GM23338 (cell line): Measurements from ENCODE around the gene CDYL2. TPM values are rescaled to one million over a fixed set of nuclear protein-coding genes. Genes with fewer than 3 reads are reported as not detected.

Experiments
- ATAC-seq: fragments of 200-7000 bp; cut with Tn5 transposase; 3 replicates; pipeline ENCODE4 v1.9.1; 2020
- DNase-seq: peaks from one replicate; pipeline ENCODE4 v3.0.0-alpha.2; 2015; ENCODE audit warnings: low spot score
- H2AFZ ChIP-seq: fragments of 200-600 bp; sonication (generic); 2 replicates; pipeline ENCODE4 v1.8.0; 2016; ENCODE audit warnings: antibody characterized with exemption, mild to moderate bottlenecking, moderate library complexity
- H3F3A ChIP-seq: fragments of 200-600 bp; sonication (generic); replicated peaks from 2 replicates; pipeline ENCODE4 v1.8.0; 2017; ENCODE audit warnings: antibody characterized with exemption, mixed run types, low read depth
- H3K27ac ChIP-seq: fragments of 200-600 bp; sonication (generic); 2 replicates; pipeline ENCODE4 v1.6.1; 2016; ENCODE audit warnings: low read depth
- H3K27me3 ChIP-seq: fragments of 200-600 bp; sonication (generic); 2 replicates; pipeline ENCODE4 v1.8.0; 2016; ENCODE audit warnings: mild to moderate bottlenecking, mixed run types, moderate library complexity; ENCODE audit not compliant: insufficient read depth
- H3K36me3 ChIP-seq: fragments of 200-600 bp; sonication (generic); 2 replicates; pipeline ENCODE4 v1.8.0; 2016; ENCODE audit warnings: mild to moderate bottlenecking; ENCODE audit not compliant: insufficient read depth
- H3K4me1 ChIP-seq: fragments of 200-600 bp; sonication (generic); 2 replicates; pipeline ENCODE4 v1.8.0; 2016; ENCODE audit warnings: mild to moderate bottlenecking, moderate library complexity; ENCODE audit not compliant: insufficient read depth
- H3K4me2 ChIP-seq: fragments of 200-600 bp; sonication (generic); 2 replicates; pipeline ENCODE4 v1.7.1; 2017; ENCODE audit warnings: mixed run types
- H3K4me3 ChIP-seq: fragments of 200-600 bp; sonication (generic); 2 replicates; pipeline ENCODE4 v1.6.1; 2016; ENCODE audit warnings: mixed run types
- H3K79me2 ChIP-seq: fragments of 200-600 bp; sonication (generic); replicated peaks from 2 replicates; pipeline ENCODE4 v1.8.0; 2017; ENCODE audit warnings: mild to moderate bottlenecking; ENCODE audit not compliant: insufficient read depth
- H3K9me2 ChIP-seq: fragments of 200-600 bp; sonication (generic); 2 replicates; pipeline ENCODE4 v1.8.0; 2017; ENCODE audit not compliant: insufficient read depth
- H4K20me1 ChIP-seq: fragments of 200-600 bp; sonication (generic); replicated peaks from 2 replicates; pipeline ENCODE4 v1.8.0; 2017; ENCODE audit warnings: mild to moderate bottlenecking; ENCODE audit not compliant: insufficient read depth
- H3K27ac Mint-ChIP-seq: 2 replicates; pipeline ENCODE4 v1.8.0; 2020; ENCODE audit warnings: inconsistent platforms, mild to moderate bottlenecking, moderate library complexity, mixed read lengths
- H3K27me3 Mint-ChIP-seq: 3 replicates; pipeline ENCODE4 v1.8.0; 2022; ENCODE audit warnings: low read depth, mild to moderate bottlenecking, moderate library complexity, mixed read lengths, inconsistent platforms; ENCODE audit not compliant: insufficient read depth, poor library complexity
- H3K36me3 Mint-ChIP-seq: 3 replicates; pipeline ENCODE4 v1.8.0; 2021; ENCODE audit warnings: low read depth, mild to moderate bottlenecking, inconsistent platforms, moderate library complexity, mixed read lengths
- H3K4me1 Mint-ChIP-seq: 3 replicates; pipeline ENCODE4 v1.8.0; 2020; ENCODE audit warnings: mild to moderate bottlenecking, inconsistent platforms, mixed read lengths
- H3K4me3 Mint-ChIP-seq: 3 replicates; pipeline ENCODE4 v1.8.0; 2021; ENCODE audit warnings: moderate library complexity, mild to moderate bottlenecking, inconsistent platforms, mixed read lengths
- H3K9me3 Mint-ChIP-seq: 3 replicates; pipeline ENCODE4 v1.8.0; 2020; ENCODE audit warnings: moderate library complexity, mild to moderate bottlenecking, inconsistent platforms, mixed read lengths
- CREB1 ChIP-seq: fragments of 250-450 bp; sonication (Bioruptor Pico); IDR thresholded peaks from 2 replicates; pipeline ENCODE4 v1.5.0; 2020; ENCODE audit warnings: low read depth, mild to moderate bottlenecking, moderate library complexity
- EZH2 ChIP-seq: fragments of 200-600 bp; sonication (generic); IDR thresholded peaks from one replicate; pipeline ENCODE4 v1.8.0; 2017; ENCODE audit warnings: antibody characterized with exemption, mild to moderate bottlenecking, low read depth; ENCODE audit not compliant: unreplicated experiment
- EZH2phosphoT487 ChIP-seq: fragments of 200-600 bp; sonication (generic); IDR thresholded peaks from one replicate; pipeline ENCODE4 v1.8.1; 2018; ENCODE audit warnings: antibody characterized with exemption; ENCODE audit not compliant: unreplicated experiment
- JUNB ChIP-seq: IDR thresholded peaks from one replicate; pipeline ENCODE4 v1.6.1; 2016; ENCODE audit warnings: antibody characterized with exemption; ENCODE audit not compliant: unreplicated experiment
- NANOG ChIP-seq: IDR thresholded peaks from 2 replicates; pipeline ENCODE4 v1.6.1; 2016; ENCODE audit warnings: antibody characterized with exemption, borderline replicate concordance
- POLR2AphosphoS5 ChIP-seq: IDR thresholded peaks from 2 replicates; pipeline ENCODE4 v1.6.1; 2016; ENCODE audit warnings: antibody characterized with exemption, low read depth
- STAT1 ChIP-seq: IDR thresholded peaks from one replicate; pipeline ENCODE4 v1.6.1; 2016; ENCODE audit warnings: antibody characterized with exemption; ENCODE audit not compliant: unreplicated experiment
- ZNF114 ChIP-seq: fragments of 250-450 bp; sonication (Bioruptor Pico); IDR thresholded peaks from 2 replicates; pipeline ENCODE4 v1.5.0; 2020; ENCODE audit warnings: mild to moderate bottlenecking, moderate library complexity
- ZNF331 ChIP-seq: fragments of 250-450 bp; sonication (Bioruptor Pico); IDR thresholded peaks from 2 replicates; pipeline ENCODE4 v1.5.0; 2020; ENCODE audit warnings: low read depth, mild to moderate bottlenecking, moderate library complexity
- polyA plus RNA-seq: library from polyadenylated mRNA; unstranded; fragments of >200 nt; fragmentation: Nextera tagmentation; extraction: Ambion mirVana; gene quantifications from 2 replicates; pipeline ENCODE4 v1.2.1, GENCODE V29; 2016
- total RNA-seq: library from RNA; depleted of rRNA; stranded (reverse); fragments of >200 nt; shearing (Covaris generic); gene quantifications from 2 replicates; pipeline ENCODE4 v1.2.3, GENCODE V29; 2014
- TF ChIP-seq, protein P1 (sequence below): IDR thresholded peaks from one replicate; pipeline ENCODE4 v1.6.1; 2018; ENCODE audit warnings: antibody characterized with exemption; ENCODE audit not compliant: unreplicated experiment
- TF ChIP-seq, protein P2 (sequence below): IDR thresholded peaks from 2 replicates; pipeline ENCODE4 v1.6.1; 2016; ENCODE audit warnings: antibody characterized with exemption
- TF ChIP-seq, protein P3 (sequence below): fragments of 250-450 bp; sonication (Bioruptor Pico); IDR thresholded peaks from 2 replicates; pipeline ENCODE4 v1.5.0; 2020; ENCODE audit warnings: mild to moderate bottlenecking, moderate library complexity
- TF ChIP-seq, protein P4 (sequence below), 2 experiments: fragments of 200-600 bp in 1 of 2; sonication (generic) in 1 of 2; conservative IDR thresholded peaks; 2 replicates each; pipeline versions ENCODE4 v1.5.1 to v1.6.1; 2016 to 2017; ENCODE audit warnings: antibody characterized with exemption in 2 of 2, low read depth in 2 of 2, mild to moderate bottlenecking in 2 of 2, moderate library complexity in 1 of 2

The CDYL2 gene
- total and polyA plus RNA-seq, 2 experiments from 2014 or later = 0.82 to 4.3 TPM

DNA sequence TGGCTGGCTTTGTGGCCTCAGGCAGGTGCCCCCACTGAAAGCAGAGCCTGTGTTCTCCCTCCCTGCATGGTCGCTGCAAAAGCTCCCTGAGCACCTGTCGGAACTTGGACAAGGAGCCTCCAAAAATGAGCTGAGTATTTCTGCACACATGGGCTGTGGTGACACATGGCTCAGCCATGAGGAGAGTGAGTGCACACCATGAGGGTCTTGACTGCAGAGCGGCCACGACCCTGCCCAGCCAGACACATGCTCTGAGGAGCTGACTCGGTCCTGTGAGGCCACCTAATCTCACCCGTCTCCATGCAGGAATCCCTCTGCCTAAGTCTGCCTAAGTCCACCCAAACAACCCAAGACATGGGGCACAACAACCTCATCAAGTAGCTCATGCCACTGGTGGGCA lies 134.7 kb downstream of the CDYL2 start:
- Histone ChIP-seq H3K27me3 (no peaks in the 10 kb centered on the region), H3K4me2 (no peak overlapping the region), H3K4me3 (no peak overlapping the region), H3K36me3 (no peaks in the 10 kb centered on the region), H3K27ac (no peak overlapping the region), H3F3A (no peaks in the 10 kb centered on the region), H2AFZ (no peak overlapping the region), H4K20me1 (no peaks in the 10 kb centered on the region), H3K4me1 (peaks cover 18% of the 10 kb centered on the region), H3K9me2 (0 out of 2 replicates have a peak, but pooled peaks cover 8% of the 10 kb centered on the region), H3K79me2 (no peaks in the 10 kb centered on the region)
- no peak overlapping the region for H3K4me3 Mint-ChIP-seq
- no peak for TF ChIP-seq STAT1
- TF ChIP-seq ZNF114 (CRISPR knock-in tag) = no peak
- no peak for TF ChIP-seq EZH2phosphoT487
- no peak for TF ChIP-seq ZNF331
- TF ChIP-seq, protein P1, sequence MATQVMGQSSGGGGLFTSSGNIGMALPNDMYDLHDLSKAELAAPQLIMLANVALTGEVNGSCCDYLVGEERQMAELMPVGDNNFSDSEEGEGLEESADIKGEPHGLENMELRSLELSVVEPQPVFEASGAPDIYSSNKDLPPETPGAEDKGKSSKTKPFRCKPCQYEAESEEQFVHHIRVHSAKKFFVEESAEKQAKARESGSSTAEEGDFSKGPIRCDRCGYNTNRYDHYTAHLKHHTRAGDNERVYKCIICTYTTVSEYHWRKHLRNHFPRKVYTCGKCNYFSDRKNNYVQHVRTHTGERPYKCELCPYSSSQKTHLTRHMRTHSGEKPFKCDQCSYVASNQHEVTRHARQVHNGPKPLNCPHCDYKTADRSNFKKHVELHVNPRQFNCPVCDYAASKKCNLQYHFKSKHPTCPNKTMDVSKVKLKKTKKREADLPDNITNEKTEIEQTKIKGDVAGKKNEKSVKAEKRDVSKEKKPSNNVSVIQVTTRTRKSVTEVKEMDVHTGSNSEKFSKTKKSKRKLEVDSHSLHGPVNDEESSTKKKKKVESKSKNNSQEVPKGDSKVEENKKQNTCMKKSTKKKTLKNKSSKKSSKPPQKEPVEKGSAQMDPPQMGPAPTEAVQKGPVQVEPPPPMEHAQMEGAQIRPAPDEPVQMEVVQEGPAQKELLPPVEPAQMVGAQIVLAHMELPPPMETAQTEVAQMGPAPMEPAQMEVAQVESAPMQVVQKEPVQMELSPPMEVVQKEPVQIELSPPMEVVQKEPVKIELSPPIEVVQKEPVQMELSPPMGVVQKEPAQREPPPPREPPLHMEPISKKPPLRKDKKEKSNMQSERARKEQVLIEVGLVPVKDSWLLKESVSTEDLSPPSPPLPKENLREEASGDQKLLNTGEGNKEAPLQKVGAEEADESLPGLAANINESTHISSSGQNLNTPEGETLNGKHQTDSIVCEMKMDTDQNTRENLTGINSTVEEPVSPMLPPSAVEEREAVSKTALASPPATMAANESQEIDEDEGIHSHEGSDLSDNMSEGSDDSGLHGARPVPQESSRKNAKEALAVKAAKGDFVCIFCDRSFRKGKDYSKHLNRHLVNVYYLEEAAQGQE = no peak
- no peak for TF ChIP-seq CREB1 (CRISPR knock-in tag)
- no peak for TF ChIP-seq JUNB
- TF ChIP-seq, protein P2, sequence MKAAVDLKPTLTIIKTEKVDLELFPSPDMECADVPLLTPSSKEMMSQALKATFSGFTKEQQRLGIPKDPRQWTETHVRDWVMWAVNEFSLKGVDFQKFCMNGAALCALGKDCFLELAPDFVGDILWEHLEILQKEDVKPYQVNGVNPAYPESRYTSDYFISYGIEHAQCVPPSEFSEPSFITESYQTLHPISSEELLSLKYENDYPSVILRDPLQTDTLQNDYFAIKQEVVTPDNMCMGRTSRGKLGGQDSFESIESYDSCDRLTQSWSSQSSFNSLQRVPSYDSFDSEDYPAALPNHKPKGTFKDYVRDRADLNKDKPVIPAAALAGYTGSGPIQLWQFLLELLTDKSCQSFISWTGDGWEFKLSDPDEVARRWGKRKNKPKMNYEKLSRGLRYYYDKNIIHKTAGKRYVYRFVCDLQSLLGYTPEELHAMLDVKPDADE = no peak
- TF ChIP-seq, protein P3, sequence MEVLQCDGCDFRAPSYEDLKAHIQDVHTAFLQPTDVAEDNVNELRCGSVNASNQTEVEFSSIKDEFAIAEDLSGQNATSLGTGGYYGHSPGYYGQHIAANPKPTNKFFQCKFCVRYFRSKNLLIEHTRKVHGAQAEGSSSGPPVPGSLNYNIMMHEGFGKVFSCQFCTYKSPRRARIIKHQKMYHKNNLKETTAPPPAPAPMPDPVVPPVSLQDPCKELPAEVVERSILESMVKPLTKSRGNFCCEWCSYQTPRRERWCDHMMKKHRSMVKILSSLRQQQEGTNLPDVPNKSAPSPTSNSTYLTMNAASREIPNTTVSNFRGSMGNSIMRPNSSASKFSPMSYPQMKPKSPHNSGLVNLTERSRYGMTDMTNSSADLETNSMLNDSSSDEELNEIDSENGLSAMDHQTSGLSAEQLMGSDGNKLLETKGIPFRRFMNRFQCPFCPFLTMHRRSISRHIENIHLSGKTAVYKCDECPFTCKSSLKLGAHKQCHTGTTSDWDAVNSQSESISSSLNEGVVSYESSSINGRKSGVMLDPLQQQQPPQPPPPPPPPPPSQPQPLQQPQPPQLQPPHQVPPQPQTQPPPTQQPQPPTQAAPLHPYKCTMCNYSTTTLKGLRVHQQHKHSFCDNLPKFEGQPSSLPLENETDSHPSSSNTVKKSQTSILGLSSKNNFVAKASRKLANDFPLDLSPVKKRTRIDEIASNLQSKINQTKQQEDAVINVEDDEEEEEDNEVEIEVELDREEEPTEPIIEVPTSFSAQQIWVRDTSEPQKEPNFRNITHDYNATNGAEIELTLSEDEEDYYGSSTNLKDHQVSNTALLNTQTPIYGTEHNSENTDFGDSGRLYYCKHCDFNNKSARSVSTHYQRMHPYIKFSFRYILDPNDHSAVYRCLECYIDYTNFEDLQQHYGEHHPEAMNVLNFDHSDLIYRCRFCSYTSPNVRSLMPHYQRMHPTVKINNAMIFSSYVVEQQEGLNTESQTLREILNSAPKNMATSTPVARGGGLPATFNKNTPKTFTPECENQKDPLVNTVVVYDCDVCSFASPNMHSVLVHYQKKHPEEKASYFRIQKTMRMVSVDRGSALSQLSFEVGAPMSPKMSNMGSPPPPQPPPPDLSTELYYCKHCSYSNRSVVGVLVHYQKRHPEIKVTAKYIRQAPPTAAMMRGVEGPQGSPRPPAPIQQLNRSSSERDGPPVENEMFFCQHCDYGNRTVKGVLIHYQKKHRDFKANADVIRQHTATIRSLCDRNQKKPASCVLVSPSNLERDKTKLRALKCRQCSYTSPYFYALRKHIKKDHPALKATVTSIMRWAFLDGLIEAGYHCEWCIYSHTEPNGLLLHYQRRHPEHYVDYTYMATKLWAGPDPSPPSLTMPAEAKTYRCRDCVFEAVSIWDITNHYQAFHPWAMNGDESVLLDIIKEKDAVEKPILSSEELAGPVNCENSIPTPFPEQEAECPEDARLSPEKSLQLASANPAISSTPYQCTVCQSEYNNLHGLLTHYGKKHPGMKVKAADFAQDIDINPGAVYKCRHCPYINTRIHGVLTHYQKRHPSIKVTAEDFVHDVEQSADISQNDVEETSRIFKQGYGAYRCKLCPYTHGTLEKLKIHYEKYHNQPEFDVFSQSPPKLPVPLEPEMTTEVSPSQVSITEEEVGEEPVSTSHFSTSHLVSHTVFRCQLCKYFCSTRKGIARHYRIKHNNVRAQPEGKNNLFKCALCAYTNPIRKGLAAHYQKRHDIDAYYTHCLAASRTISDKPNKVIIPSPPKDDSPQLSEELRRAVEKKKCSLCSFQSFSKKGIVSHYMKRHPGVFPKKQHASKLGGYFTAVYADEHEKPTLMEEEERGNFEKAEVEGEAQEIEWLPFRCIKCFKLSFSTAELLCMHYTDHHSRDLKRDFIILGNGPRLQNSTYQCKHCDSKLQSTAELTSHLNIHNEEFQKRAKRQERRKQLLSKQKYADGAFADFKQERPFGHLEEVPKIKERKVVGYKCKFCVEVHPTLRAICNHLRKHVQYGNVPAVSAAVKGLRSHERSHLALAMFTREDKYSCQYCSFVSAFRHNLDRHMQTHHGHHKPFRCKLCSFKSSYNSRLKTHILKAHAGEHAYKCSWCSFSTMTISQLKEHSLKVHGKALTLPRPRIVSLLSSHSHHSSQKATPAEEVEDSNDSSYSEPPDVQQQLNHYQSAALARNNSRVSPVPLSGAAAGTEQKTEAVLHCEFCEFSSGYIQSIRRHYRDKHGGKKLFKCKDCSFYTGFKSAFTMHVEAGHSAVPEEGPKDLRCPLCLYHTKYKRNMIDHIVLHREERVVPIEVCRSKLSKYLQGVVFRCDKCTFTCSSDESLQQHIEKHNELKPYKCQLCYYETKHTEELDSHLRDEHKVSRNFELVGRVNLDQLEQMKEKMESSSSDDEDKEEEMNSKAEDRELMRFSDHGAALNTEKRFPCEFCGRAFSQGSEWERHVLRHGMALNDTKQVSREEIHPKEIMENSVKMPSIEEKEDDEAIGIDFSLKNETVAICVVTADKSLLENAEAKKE (CRISPR knock-in tag) = no peak
- TF ChIP-seq, protein P4, sequence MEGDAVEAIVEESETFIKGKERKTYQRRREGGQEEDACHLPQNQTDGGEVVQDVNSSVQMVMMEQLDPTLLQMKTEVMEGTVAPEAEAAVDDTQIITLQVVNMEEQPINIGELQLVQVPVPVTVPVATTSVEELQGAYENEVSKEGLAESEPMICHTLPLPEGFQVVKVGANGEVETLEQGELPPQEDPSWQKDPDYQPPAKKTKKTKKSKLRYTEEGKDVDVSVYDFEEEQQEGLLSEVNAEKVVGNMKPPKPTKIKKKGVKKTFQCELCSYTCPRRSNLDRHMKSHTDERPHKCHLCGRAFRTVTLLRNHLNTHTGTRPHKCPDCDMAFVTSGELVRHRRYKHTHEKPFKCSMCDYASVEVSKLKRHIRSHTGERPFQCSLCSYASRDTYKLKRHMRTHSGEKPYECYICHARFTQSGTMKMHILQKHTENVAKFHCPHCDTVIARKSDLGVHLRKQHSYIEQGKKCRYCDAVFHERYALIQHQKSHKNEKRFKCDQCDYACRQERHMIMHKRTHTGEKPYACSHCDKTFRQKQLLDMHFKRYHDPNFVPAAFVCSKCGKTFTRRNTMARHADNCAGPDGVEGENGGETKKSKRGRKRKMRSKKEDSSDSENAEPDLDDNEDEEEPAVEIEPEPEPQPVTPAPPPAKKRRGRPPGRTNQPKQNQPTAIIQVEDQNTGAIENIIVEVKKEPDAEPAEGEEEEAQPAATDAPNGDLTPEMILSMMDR (conservative IDR thresholded peaks at IDR 0.05; ENCODE audit: low read depth in 2 of 2) = no peak
- TF ChIP-seq POLR2AphosphoS5 = no peak
- TF ChIP-seq EZH2 = no peak
- no peak for TF ChIP-seq NANOG
- DNase-seq = no peak
- no peak overlapping the region for H3K27ac Mint-ChIP-seq
- no peak for ATAC-seq
- H3K36me3 Mint-ChIP-seq = no peaks in the 10 kb centered on the region
- peaks cover 4% of the 10 kb centered on the region for H3K27me3 Mint-ChIP-seq
- H3K9me3 Mint-ChIP-seq = no peaks in the 10 kb centered on the region; the same call in 2 of the 3 replicates
- H3K4me1 Mint-ChIP-seq = peaks cover 25% of the 10 kb centered on the region
